Measurements from ENCODE around the gene PKDREJ.

GRCh38 chr22:46294784-46295183 lies 31.6 kb upstream of the PKDREJ start:
- TF ChIP-seq CTCF (IDR thresholded peaks at IDR 0.05) = no peak
- TF ChIP-seq EP300 (IDR thresholded peaks at IDR 0.05) = no peak

Data from stomach (tissue), 4 donors.